ENCODE results near the gene XCR1. TPM values are rescaled to one million over a fixed set of nuclear protein-coding genes. Genes with fewer than 3 reads are reported as not detected.
"Not testable (repeated sequence)": the region's sequence is repeated elsewhere in the genome, so short reads cannot be mapped to it uniquely, and the experiment has no call there.

Gene XCR1
- total RNA-seq, 2 experiments from 2014 or later = not detected

DNA sequence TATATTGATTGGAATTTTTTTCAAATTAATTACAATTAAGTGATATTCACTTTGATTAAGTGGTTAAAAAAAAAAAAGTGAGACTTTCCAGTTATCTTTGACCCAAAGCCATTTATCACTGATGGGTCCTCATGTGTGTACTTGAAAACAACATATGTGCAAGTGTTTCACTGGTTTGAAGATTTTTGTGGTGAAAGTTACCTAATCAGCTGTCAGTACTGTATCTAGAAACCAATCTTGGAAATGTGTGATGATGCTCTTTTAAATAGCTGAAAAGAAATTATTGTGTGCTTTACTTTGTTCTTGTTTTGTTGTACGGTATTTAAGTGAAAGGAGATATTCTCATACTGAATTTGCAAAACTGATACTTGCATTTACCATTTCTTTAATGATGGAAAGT, 11.6 kb upstream of the XCR1 start:
- ChIA-PET POLR2A (no interaction called here), CTCF (ENCODE audit: unreplicated experiment) (no interaction called here)
- no TSS peak for BruUV-seq (replicated peaks)
- H3K27ac ChIP-seq (ENCODE audit: low read depth, low read length, poor library complexity, severe bottlenecking) = no peak overlapping the region
- no peaks in the 10 kb centered on the region for H3K79me2 ChIP-seq (ENCODE audit: insufficient read depth, low read depth, low read length)
- no peak for DNase-seq (ENCODE audit: low spot score)
- H3K9me3 ChIP-seq (ENCODE audit: low read length) = no peaks in the 10 kb centered on the region
- no peak overlapping the region for H2AFZ ChIP-seq (ENCODE audit: low read length)
- H4K20me1 ChIP-seq (ENCODE audit: insufficient read depth, low read length) = no peaks in the 10 kb centered on the region
- 0 out of 2 replicates have a peak, but pooled peaks cover 5% of the 10 kb centered on the region for H3K9me2 ChIP-seq (ENCODE audit: insufficient read depth, low read length)
- H3K4me1 ChIP-seq (ENCODE audit: insufficient read depth, low read length, poor library complexity, severe bottlenecking) = no peaks in the 10 kb centered on the region
- no peak for TF ChIP-seq EZH2phosphoT487 (IDR thresholded peaks at IDR 0.05; ENCODE audit: borderline replicate concordance, low read depth, low read length)
- TF ChIP-seq, protein P1, sequence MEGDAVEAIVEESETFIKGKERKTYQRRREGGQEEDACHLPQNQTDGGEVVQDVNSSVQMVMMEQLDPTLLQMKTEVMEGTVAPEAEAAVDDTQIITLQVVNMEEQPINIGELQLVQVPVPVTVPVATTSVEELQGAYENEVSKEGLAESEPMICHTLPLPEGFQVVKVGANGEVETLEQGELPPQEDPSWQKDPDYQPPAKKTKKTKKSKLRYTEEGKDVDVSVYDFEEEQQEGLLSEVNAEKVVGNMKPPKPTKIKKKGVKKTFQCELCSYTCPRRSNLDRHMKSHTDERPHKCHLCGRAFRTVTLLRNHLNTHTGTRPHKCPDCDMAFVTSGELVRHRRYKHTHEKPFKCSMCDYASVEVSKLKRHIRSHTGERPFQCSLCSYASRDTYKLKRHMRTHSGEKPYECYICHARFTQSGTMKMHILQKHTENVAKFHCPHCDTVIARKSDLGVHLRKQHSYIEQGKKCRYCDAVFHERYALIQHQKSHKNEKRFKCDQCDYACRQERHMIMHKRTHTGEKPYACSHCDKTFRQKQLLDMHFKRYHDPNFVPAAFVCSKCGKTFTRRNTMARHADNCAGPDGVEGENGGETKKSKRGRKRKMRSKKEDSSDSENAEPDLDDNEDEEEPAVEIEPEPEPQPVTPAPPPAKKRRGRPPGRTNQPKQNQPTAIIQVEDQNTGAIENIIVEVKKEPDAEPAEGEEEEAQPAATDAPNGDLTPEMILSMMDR (conservative IDR thresholded peaks at IDR 0.05; ENCODE audit: low read length) = no peak
- no peaks in the 10 kb centered on the region for H3K36me3 ChIP-seq (ENCODE audit: insufficient read depth, low read length)
- H3K4me3 ChIP-seq (ENCODE audit: low read depth, low read length, poor library complexity, severe bottlenecking) = no peak overlapping the region
- H3K4me2 ChIP-seq (ENCODE audit: low read length) = no peak overlapping the region
- intact Hi-C loops (cut with micrococcal nuclease; ENCODE audit: unreplicated experiment) = no loop called here

DNA sequence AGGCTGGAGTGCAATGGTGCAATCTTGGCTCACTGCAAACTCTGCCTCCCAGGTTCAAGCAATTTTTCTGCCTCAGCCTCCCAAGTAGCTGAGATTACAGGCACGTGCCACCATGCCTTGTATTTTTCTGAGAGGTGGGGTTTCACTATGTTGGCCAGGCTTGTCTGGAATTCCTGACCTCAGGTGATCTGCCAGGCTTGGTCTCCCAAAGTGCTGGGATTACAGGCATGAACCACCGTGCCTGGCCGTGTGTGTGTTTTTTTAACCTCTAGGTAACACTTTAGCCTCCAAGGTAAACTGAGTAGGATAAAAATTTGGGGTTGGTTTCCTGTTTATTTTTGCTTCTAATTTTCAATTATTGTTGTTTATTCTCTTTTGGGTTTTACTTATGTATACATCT, 10.8 kb upstream of the XCR1 start:
- H4K20me1 ChIP-seq (ENCODE audit: insufficient read depth, low read length); H3K27ac ChIP-seq (ENCODE audit: low read depth, low read length, poor library complexity, severe bottlenecking); H2AFZ ChIP-seq (ENCODE audit: low read length); H3K9me2 ChIP-seq (ENCODE audit: insufficient read depth, low read length); H3K36me3 ChIP-seq (ENCODE audit: insufficient read depth, low read length); H3K4me1 ChIP-seq (ENCODE audit: insufficient read depth, low read length, poor library complexity, severe bottlenecking); intact Hi-C loops (cut with micrococcal nuclease; ENCODE audit: unreplicated experiment); CTCF ChIA-PET (ENCODE audit: unreplicated experiment); POLR2A ChIA-PET; H3K4me2 ChIP-seq (ENCODE audit: low read length); DNase-seq (ENCODE audit: low spot score); H3K9me3 ChIP-seq (ENCODE audit: low read length); H3K4me3 ChIP-seq (ENCODE audit: low read depth, low read length, poor library complexity, severe bottlenecking); BruUV-seq (replicated peaks); H3K79me2 ChIP-seq (ENCODE audit: insufficient read depth, low read depth, low read length): not testable (repeated sequence)

DNA sequence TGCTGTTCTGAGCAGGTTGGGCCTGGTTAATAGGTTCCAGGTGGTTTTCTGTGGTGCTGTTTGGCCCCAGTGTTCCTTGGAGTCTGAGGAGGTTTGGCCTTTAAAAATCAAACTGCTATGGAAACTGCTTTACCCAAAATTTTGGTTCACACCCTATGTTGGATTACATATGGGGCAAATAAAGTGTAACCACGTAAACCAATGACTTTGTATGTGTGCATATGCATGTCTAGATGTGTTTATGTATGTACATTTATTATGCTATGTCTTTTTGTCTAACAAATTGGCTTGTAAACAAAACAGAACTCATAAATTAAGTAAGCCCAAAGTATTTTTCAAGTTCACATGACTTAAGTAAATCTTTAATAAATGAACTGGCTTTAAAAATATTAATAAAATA, 8.9 kb upstream of the XCR1 start:
- H3K9me3 ChIP-seq (ENCODE audit: low read length) = no peaks in the 10 kb centered on the region
- BruUV-seq (replicated peaks) = no TSS peak
- H3K4me3 ChIP-seq (ENCODE audit: low read depth, low read length, poor library complexity, severe bottlenecking) = no peak overlapping the region
- H3K79me2 ChIP-seq (ENCODE audit: insufficient read depth, low read depth, low read length) = no peaks in the 10 kb centered on the region
- no peaks in the 10 kb centered on the region for H3K9me2 ChIP-seq (ENCODE audit: insufficient read depth, low read length)
- H3K36me3 ChIP-seq (ENCODE audit: insufficient read depth, low read length) = no peaks in the 10 kb centered on the region
- no peak overlapping the region for H3K27ac ChIP-seq (ENCODE audit: low read depth, low read length, poor library complexity, severe bottlenecking)
- CTCF ChIA-PET (ENCODE audit: unreplicated experiment) = no interaction called here
- no peak overlapping the region for H3K4me2 ChIP-seq (ENCODE audit: low read length)
- DNase-seq (ENCODE audit: low spot score) = no peak
- H4K20me1 ChIP-seq (ENCODE audit: insufficient read depth, low read length) = no peaks in the 10 kb centered on the region
- POLR2A ChIA-PET = no interaction called here
- H3K4me1 ChIP-seq (ENCODE audit: insufficient read depth, low read length, poor library complexity, severe bottlenecking) = no peaks in the 10 kb centered on the region
- H2AFZ ChIP-seq (ENCODE audit: low read length) = no peak overlapping the region
- intact Hi-C loops (cut with micrococcal nuclease; ENCODE audit: unreplicated experiment) = no loop called here
- TF ChIP-seq, protein P1 (conservative IDR thresholded peaks at IDR 0.05; ENCODE audit: low read length) = no peak
- no peak for TF ChIP-seq EZH2phosphoT487 (IDR thresholded peaks at IDR 0.05; ENCODE audit: borderline replicate concordance, low read depth, low read length)
